Prostate gland (tissue), 2 donors: ENCODE results near the gene NNAT. TPM values are rescaled to one million over a fixed set of nuclear protein-coding genes. Genes with fewer than 3 reads are reported as not detected.

Experiments used
- DNase-seq: peaks from one replicate; pipeline ENCODE4 v3.0.0-alpha.2; 2019; ENCODE audit warnings: low spot score
- H3K27ac ChIP-seq, 2 donors: fragments of 200-600 bp; sonication (generic); 2 replicates each; pipeline ENCODE4 v1.5.1; 2017 to 2019
- H3K27me3 ChIP-seq: fragments of 200-600 bp; sonication (generic); replicated peaks from 2 replicates; pipeline ENCODE4 v1.5.1; 2019; ENCODE audit not compliant: insufficient read depth
- H3K36me3 ChIP-seq, 2 donors: fragments of 200-600 bp; sonication (generic); 1 replicate in 1 of 2; 2 replicates in 1 of 2; pipeline versions ENCODE4 v1.5.1 to v1.8.1; 2017 to 2019
- H3K4me1 ChIP-seq: fragments of 200-600 bp; sonication (generic); replicated peaks from 2 replicates; pipeline ENCODE4 v1.5.1; 2019
- H3K4me3 ChIP-seq, 2 donors: fragments of 200-600 bp; sonication (generic); 2 replicates each; pipeline ENCODE4 v1.5.1; 2017 to 2019
- H3K9me3 ChIP-seq: fragments of 200-600 bp; sonication (generic); 2 replicates; pipeline ENCODE4 v1.5.1; 2017
- CTCF ChIP-seq, 4 experiments: fragments of 200-600 bp in 2 of 4; fragments of 450-650 bp in 2 of 4; sonication (generic) in 2 of 4; IDR thresholded peaks; 1 replicate in 3 of 4; 2 replicates in 1 of 4; pipeline ENCODE4 v1.5.1; 2016 to 2019; ENCODE audit warnings: antibody characterized with exemption in 4 of 4, mild to moderate bottlenecking in 2 of 4, moderate library complexity in 2 of 4
- POLR2A ChIP-seq: fragments of 450-650 bp; IDR thresholded peaks from one replicate; pipeline ENCODE4 v1.6.1; 2016; ENCODE audit warnings: antibody characterized with exemption, mild to moderate bottlenecking
- POLR2AphosphoS5 ChIP-seq: sonication (generic); formaldehyde crosslinking; IDR thresholded peaks from one replicate; pipeline ENCODE4 v1.6.1; 2017; ENCODE audit warnings: antibody characterized with exemption
- WGBS: methylation state at CpG from one replicate; pipeline ENCODE4 v1.1.5; 2018; 5-methylcytosine and 5-hydroxymethylcytosine counted together
- intact Hi-C: fragments of 100-400 bp; cut with DNase I; formaldehyde crosslinking; loops from one replicate; pipeline ENCODE4 v1.14.2; 2022
- total RNA-seq, 2 donors: library from RNA; depleted of rRNA; stranded (reverse); fragments of >200 nt; gene quantifications; one replicate each; pipeline ENCODE4 v1.1.0, GENCODE V29; 2016

The NNAT gene
- total RNA-seq, 2 donors from 2014 or later: 0.41 to 4.3 TPM

DNA sequence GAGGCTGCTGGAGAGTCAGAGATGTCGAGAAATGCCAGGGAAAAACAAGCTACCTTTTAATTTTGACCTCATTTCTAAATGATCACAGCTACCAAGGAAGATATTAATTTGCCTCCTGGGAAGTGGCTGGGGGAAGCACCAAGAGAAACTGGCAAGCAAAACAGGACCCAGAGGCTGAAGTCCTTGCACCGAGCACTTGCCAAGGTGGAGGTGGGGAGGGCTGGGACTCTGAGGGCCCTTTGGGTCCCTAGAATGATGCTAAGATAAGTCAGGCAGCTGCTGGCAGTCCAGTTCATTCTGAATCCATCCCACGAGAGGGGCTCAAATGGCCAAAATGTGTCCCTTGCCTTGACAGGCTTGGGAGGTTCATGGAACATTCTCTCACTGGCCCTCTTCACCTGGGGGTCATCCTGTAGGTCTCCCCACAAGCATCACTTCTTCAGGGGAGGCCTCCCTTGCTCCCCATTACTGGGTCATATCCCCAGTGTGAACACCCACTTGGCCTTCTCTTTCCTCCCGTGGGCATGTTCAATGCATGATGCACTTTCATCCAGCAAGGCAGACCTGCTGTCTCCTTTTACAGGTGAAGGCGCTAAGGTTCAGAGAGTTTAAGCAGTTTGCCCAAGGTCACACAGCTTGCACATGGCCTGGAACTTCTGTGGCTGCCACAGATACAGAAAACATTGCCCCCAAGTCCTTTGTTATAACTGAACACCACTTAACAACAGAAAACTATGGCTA lies 45.7 kb downstream of the NNAT start:
- WGBS: 44% methylated on average over 5 of the region's 5 CpGs
- intact Hi-C loops: loop anchor here (5.0 to 10.0 kb wide), 2 partner anchors 426 to 758 kb away; no protein-coding TSS in a partner anchor
- Histone ChIP-seq H3K9me3 (no peaks in the 10 kb centered on the region), H3K36me3 (no peaks in the 10 kb centered on the region), H3K4me1 (no peaks in the 10 kb centered on the region), H3K27me3 (peaks cover 3% of the 10 kb centered on the region), H3K4me3 (no peak overlapping the region), H3K27ac (no peak overlapping the region)
- TF ChIP-seq POLR2A (no peak), POLR2AphosphoS5 (no peak), CTCF (IDR thresholded peaks at IDR 0.05) (no peak)
- DNase-seq: no peak

GRCh38 chr20:37567331-37567665 lies 46.2 kb downstream of the NNAT start:
- H3K4me1 ChIP-seq: no peaks in the 10 kb centered on the region
- H3K9me3 ChIP-seq: no peaks in the 10 kb centered on the region
- peaks cover 1% of the 10 kb centered on the region for H3K27me3 ChIP-seq
- no peaks in the 10 kb centered on the region for H3K36me3 ChIP-seq
- no peak overlapping the region for H3K4me3 ChIP-seq
- TF ChIP-seq POLR2A: no peak
- TF ChIP-seq CTCF (IDR thresholded peaks at IDR 0.05): no peak
- no peak for TF ChIP-seq POLR2AphosphoS5
- no peak overlapping the region for H3K27ac ChIP-seq
- DNase-seq: no peak
- WGBS: 10% methylated on average over 7 of the region's 7 CpGs
- intact Hi-C loops: loop anchor here (5.0 to 10.0 kb wide), 2 partner anchors 425 to 758 kb away; no protein-coding TSS in a partner anchor

DNA sequence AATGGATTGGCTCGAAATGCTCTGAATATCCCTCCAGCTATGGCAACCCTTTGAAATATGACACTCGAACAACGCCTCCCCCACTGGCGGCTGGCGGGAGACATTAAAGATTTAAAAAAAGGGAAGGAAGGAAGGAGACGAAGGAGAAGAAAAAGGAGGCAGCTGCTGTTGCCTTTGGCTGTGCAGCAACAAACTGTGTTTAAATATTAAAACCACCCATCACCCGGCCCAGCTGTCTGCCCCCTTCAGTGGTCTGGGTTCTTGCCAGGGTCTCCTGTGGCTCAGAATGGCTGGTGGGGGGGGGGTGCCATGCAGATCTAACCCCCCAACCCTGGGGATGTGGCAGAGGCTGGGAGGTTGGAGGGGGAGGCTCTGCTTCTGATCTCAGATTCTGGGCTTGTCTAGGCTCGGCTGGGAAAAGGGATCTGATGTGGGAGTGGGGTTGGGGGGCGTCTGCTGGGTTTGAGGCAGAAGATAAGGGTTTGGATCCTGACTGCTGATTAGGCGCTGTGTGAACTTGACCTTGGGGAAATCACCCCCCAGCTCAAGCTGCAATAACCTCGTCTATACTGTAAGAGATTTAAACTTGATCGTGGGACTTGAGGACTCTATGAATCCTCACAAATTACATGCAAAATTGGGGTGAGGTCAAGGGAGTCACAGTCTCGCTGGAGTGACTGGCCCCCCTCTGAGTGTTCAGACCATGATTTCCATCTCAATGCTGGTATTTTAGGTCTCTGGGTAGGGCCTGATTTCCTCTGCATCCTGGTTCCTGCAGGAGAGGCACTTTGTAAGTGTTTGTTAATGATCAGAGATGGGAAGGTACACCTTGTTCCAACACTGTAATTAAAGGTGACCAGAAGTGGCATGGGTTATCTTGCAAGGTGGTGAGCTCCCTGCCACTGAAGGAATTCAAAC lies 46.9 kb downstream of the NNAT start:
- no peaks in the 10 kb centered on the region for H3K9me3 ChIP-seq
- WGBS: 9% methylated on average over 13 of the region's 13 CpGs
- DNase-seq: no peak

GRCh38 chr20:37570419-37570818 lies 49.4 kb downstream of the NNAT start:
- TF ChIP-seq POLR2A (no peak), POLR2AphosphoS5 (no peak), CTCF (IDR thresholded peaks at IDR 0.05) (no peak)
- no peaks in the 10 kb centered on the region for H3K4me1 ChIP-seq
- H3K4me3 ChIP-seq: no peak overlapping the region
- H3K27me3 ChIP-seq: no peaks in the 10 kb centered on the region
- H3K36me3 ChIP-seq: no peaks in the 10 kb centered on the region
- no peak overlapping the region for H3K27ac ChIP-seq
- 97% methylated on average over 1 of the region's 1 CpG for whole genome bisulfite sequencing
- intact Hi-C loops: no loop called here
- H3K9me3 ChIP-seq: no peaks in the 10 kb centered on the region
- DNase-seq: no peak

More for the DNA sequence above, 46.9 kb downstream of the NNAT start:
- TF ChIP-seq POLR2A (no peak), CTCF (IDR thresholded peaks at IDR 0.05) (no peak), POLR2AphosphoS5 (no peak)
- intact Hi-C loops: loop anchor here (5.0 to 10.0 kb wide), 2 partner anchors 424 to 757 kb away; no protein-coding TSS in a partner anchor
- Histone ChIP-seq H3K27ac (no peak overlapping the region), H3K4me3 (no peak overlapping the region), H3K4me1 (no peaks in the 10 kb centered on the region), H3K36me3 (no peaks in the 10 kb centered on the region), H3K27me3 (no peaks in the 10 kb centered on the region)
